IMR-90 (cell line): ENCODE measurements around the gene NXN.

ENCODE experiments used
- BHLHE40 ChIP-seq: fragments of 150-350 bp; IDR thresholded peaks from 2 replicates; pipeline ENCODE4 v1.6.1; 2016; ENCODE audit warnings: mild to moderate bottlenecking, low read depth, low read length
- CTCF ChIP-seq: conservative IDR thresholded peaks from 2 replicates; pipeline ENCODE4 v1.5.1; 2012; ENCODE audit warnings: mild to moderate bottlenecking, low read depth, low read length, improper control_type of control experiment
- ELK1 ChIP-seq: fragments of 150-350 bp; IDR thresholded peaks from 2 replicates; pipeline ENCODE4 v1.6.1; 2016; ENCODE audit warnings: low read depth, mild to moderate bottlenecking, low read length, moderate library complexity, borderline replicate concordance
- FOS ChIP-seq: fragments of 150-350 bp; IDR thresholded peaks from 2 replicates; pipeline ENCODE4 v1.6.1; 2016; ENCODE audit warnings: low read depth, low read length
- MXI1 ChIP-seq: IDR thresholded peaks from 2 replicates; pipeline ENCODE4 v1.6.1; 2012; ENCODE audit warnings: low read depth, mild to moderate bottlenecking, low read length, moderate library complexity, borderline replicate concordance
- POLR2A ChIP-seq: IDR thresholded peaks from 2 replicates; pipeline ENCODE4 v1.6.1; 2012; ENCODE audit warnings: mild to moderate bottlenecking, low read depth, low read length
- USF2 ChIP-seq: fragments of 150-350 bp; IDR thresholded peaks from 2 replicates; pipeline ENCODE4 v1.6.1; 2017; ENCODE audit warnings: mild to moderate bottlenecking, antibody characterized with exemption, low read length, low read depth

GRCh38 chr17:978103-979093 lies 1.2 kb downstream of the NXN start:
- TF ChIP-seq CTCF = no peak
- TF ChIP-seq POLR2A = no peak; the same call in 1 of the 2 replicates
- no peak for TF ChIP-seq ELK1
- TF ChIP-seq MXI1 = peak; percentile 98
- no peak for TF ChIP-seq FOS
- TF ChIP-seq BHLHE40 = no peak
- TF ChIP-seq USF2 = peak; percentile 37; the same call in 1 of the 2 replicates
